ENCODE results near the gene MYO5B.

- no peak for TF ChIP-seq CTCF (IDR thresholded peaks at IDR 0.05)
- TF ChIP-seq POLR2AphosphoS5 (IDR thresholded peaks at IDR 0.05; ENCODE audit: insufficient read depth in 1 of 2, low read depth in 1 of 2) = no peak
- no peak for TF ChIP-seq POLR2A (IDR thresholded peaks at IDR 0.05)
Measured at GRCh38 chr18:50207722-50208121, 12.8 kb upstream of the MYO5B start.
